ENCODE results near the gene PLCH1.

GRCh38 chr3:155572085-155572484, 172.8 kb downstream of the PLCH1 start:
- no peak for TF ChIP-seq CTCF (IDR thresholded peaks at IDR 0.05)
- no peak for TF ChIP-seq POLR2A (IDR thresholded peaks at IDR 0.05)

All from right lobe of liver (tissue), 4 donors.